WTC11 (cell line): ENCODE measurements around the gene AKAIN1. TPM values are rescaled to one million over a fixed set of nuclear protein-coding genes. Genes with fewer than 3 reads are reported as not detected.

ENCODE experiments used
- ATAC-seq: fragments of 200-7000 bp; cut with Tn5 transposase; 2 replicates; pipeline ENCODE4 v1.10.0; 2021; ENCODE audit warnings: mild to moderate bottlenecking, moderate library complexity
- CTCF ChIA-PET: fragments of 300-600 bp; sonication (Branson Sonifier 250); formaldehyde crosslinking; loops from one replicate; lab custom pipeline; 2021; ENCODE audit warnings: antibody characterized with exemption; lab: Charles Lee
- POLR2A ChIA-PET: fragments of 350-600 bp; sonication (Branson Sonifier 250); formaldehyde crosslinking; loops from one replicate; lab custom pipeline; 2021; ENCODE audit warnings: antibody characterized with exemption; lab: Charles Lee
- DNase-seq: peaks from one replicate; pipeline ENCODE4 v3.0.0; 2021; ENCODE audit warnings: low spot score
- H3K27ac Mint-ChIP-seq: 2 replicates; pipeline ENCODE4 v1.8.0; 2021; ENCODE audit warnings: mixed read lengths
- H3K27me3 Mint-ChIP-seq: 2 replicates; pipeline ENCODE4 v1.8.0; 2021; ENCODE audit warnings: low read depth, mild to moderate bottlenecking, moderate library complexity, mixed read lengths
- H3K36me3 Mint-ChIP-seq: 2 replicates; pipeline ENCODE4 v1.8.0; 2021; ENCODE audit warnings: mixed read lengths
- H3K4me1 Mint-ChIP-seq: 2 replicates; pipeline ENCODE4 v1.8.0; 2022; ENCODE audit warnings: mixed read lengths
- H3K4me3 Mint-ChIP-seq: 2 replicates; pipeline ENCODE4 v1.8.0; 2021; ENCODE audit warnings: mild to moderate bottlenecking, moderate library complexity, mixed read lengths
- H3K9me3 Mint-ChIP-seq: 2 replicates; pipeline ENCODE4 v1.8.0; 2021; ENCODE audit warnings: mixed read lengths
- CREB1 ChIP-seq: sonication (generic); formaldehyde crosslinking; IDR thresholded peaks from 2 replicates; pipeline ENCODE4 v1.8.0; 2023; ENCODE audit warnings: mild to moderate bottlenecking, missing genetic modification reagents
- GABPB1 ChIP-seq: sonication (generic); formaldehyde crosslinking; IDR thresholded peaks from 2 replicates; pipeline ENCODE4 v1.8.1; 2023; ENCODE audit warnings: mild to moderate bottlenecking, missing genetic modification reagents
- GRHL2 ChIP-seq: fragments of 250-450 bp; sonication (Bioruptor Pico); IDR thresholded peaks from 2 replicates; pipeline ENCODE4 v1.8.0; 2022; ENCODE audit warnings: mild to moderate bottlenecking, moderate library complexity; ENCODE audit not compliant: insufficient replicate concordance, severe bottlenecking
- GTF2I ChIP-seq: fragments of 250-450 bp; sonication (Bioruptor Pico); conservative IDR thresholded peaks from 2 replicates; pipeline ENCODE4 v1.4.0; 2021; ENCODE audit warnings: mild to moderate bottlenecking
- HMGXB4 ChIP-seq: sonication (generic); formaldehyde crosslinking; IDR thresholded peaks from 2 replicates; pipeline ENCODE4 v1.8.1; 2023; ENCODE audit warnings: mild to moderate bottlenecking, moderate library complexity, missing genetic modification reagents
- JUN ChIP-seq: sonication (generic); formaldehyde crosslinking; IDR thresholded peaks from 2 replicates; pipeline ENCODE4 v1.8.0; 2023; ENCODE audit warnings: mild to moderate bottlenecking, missing genetic modification reagents
- KAT7 ChIP-seq: sonication (generic); formaldehyde crosslinking; IDR thresholded peaks from 2 replicates; pipeline ENCODE4 v1.8.1; 2023; ENCODE audit warnings: missing genetic modification reagents, mild to moderate bottlenecking, borderline replicate concordance
- MYBL2 ChIP-seq: sonication (generic); formaldehyde crosslinking; IDR thresholded peaks from 2 replicates; pipeline ENCODE4 v1.8.1; 2023; ENCODE audit warnings: mild to moderate bottlenecking, moderate library complexity, missing genetic modification reagents
- NFE2L1 ChIP-seq: sonication (generic); formaldehyde crosslinking; IDR thresholded peaks from 2 replicates; pipeline ENCODE4 v1.8.1; 2023; ENCODE audit warnings: missing genetic modification reagents
- NR2C2 ChIP-seq: sonication (generic); formaldehyde crosslinking; IDR thresholded peaks from 2 replicates; pipeline ENCODE4 v1.8.0; 2022; ENCODE audit warnings: mild to moderate bottlenecking, missing genetic modification reagents
- PREB ChIP-seq: sonication (generic); formaldehyde crosslinking; IDR thresholded peaks from 2 replicates; pipeline ENCODE4 v1.8.1; 2022; ENCODE audit warnings: mild to moderate bottlenecking, missing genetic modification reagents, moderate library complexity, borderline replicate concordance
- RELA ChIP-seq: sonication (generic); formaldehyde crosslinking; IDR thresholded peaks from 2 replicates; pipeline ENCODE4 v1.8.1; 2022; ENCODE audit warnings: missing genetic modification reagents, mild to moderate bottlenecking, borderline replicate concordance
- SOX15 ChIP-seq: fragments of 250-450 bp; sonication (Bioruptor Pico); IDR thresholded peaks from 2 replicates; pipeline ENCODE4 v1.9.0; 2021; ENCODE audit warnings: mild to moderate bottlenecking
- USF2 ChIP-seq: sonication (generic); formaldehyde crosslinking; IDR thresholded peaks from 2 replicates; pipeline ENCODE4 v1.8.1; 2023; ENCODE audit warnings: mild to moderate bottlenecking, missing genetic modification reagents, moderate library complexity
- ZNF512 ChIP-seq: sonication (generic); formaldehyde crosslinking; IDR thresholded peaks from 2 replicates; pipeline ENCODE4 v1.8.1; 2022; ENCODE audit warnings: missing genetic modification reagents, borderline replicate concordance
- ZNF532 ChIP-seq: fragments of 250-450 bp; sonication (Bioruptor Pico); IDR thresholded peaks from 2 replicates; pipeline ENCODE4 v1.9.0; 2021; ENCODE audit warnings: mild to moderate bottlenecking, borderline replicate concordance
- total RNA-seq: library from RNA; stranded (reverse); gene quantifications from 3 replicates; pipeline ENCODE4 v1.2.3, GENCODE V29; 2021
- TF ChIP-seq, protein P1 (sequence below): sonication (generic); formaldehyde crosslinking; IDR thresholded peaks from 2 replicates; pipeline ENCODE4 v1.8.0; 2022; ENCODE audit warnings: missing genetic modification reagents
- TF ChIP-seq, protein P2 (sequence below): fragments of 250-450 bp; sonication (Bioruptor Pico); IDR thresholded peaks from 2 replicates; pipeline ENCODE4 v1.9.0; 2021; ENCODE audit warnings: mild to moderate bottlenecking
- TF ChIP-seq, protein P3 (sequence below): sonication (generic); formaldehyde crosslinking; IDR thresholded peaks from 2 replicates; pipeline ENCODE4 v1.8.1; 2022; ENCODE audit warnings: low read depth, missing genetic modification reagents, borderline replicate concordance

The AKAIN1 gene
- total RNA-seq, 1 experiment from 2014 or later = not detected

- Mint-ChIP-seq H3K4me1 (peaks cover 33% of the 10 kb centered on the region), H3K27me3 (no peaks in the 10 kb centered on the region), H3K36me3 (no peaks in the 10 kb centered on the region), H3K4me3 (no peak overlapping the region), H3K27ac (no peak overlapping the region)
- DNase-seq (no peak), ATAC-seq (no peak)
- TF ChIP-seq ZNF512 (no peak), NR2C2 (CRISPR knock-in tag) (no peak), MYBL2 (no peak), GRHL2 (CRISPR knock-in tag) (no peak), USF2 (no peak), NFE2L1 (CRISPR knock-in tag) (no peak), RELA (no peak), KAT7 (CRISPR knock-in tag) (no peak), JUN (no peak), ZNF532 (CRISPR knock-in tag) (no peak), GABPB1 (CRISPR knock-in tag) (no peak), SOX15 (CRISPR knock-in tag) (no peak), CREB1 (CRISPR knock-in tag) (no peak), GTF2I (no peak), HMGXB4 (CRISPR knock-in tag) (no peak), PREB (no peak)
- TF ChIP-seq, protein P1, sequence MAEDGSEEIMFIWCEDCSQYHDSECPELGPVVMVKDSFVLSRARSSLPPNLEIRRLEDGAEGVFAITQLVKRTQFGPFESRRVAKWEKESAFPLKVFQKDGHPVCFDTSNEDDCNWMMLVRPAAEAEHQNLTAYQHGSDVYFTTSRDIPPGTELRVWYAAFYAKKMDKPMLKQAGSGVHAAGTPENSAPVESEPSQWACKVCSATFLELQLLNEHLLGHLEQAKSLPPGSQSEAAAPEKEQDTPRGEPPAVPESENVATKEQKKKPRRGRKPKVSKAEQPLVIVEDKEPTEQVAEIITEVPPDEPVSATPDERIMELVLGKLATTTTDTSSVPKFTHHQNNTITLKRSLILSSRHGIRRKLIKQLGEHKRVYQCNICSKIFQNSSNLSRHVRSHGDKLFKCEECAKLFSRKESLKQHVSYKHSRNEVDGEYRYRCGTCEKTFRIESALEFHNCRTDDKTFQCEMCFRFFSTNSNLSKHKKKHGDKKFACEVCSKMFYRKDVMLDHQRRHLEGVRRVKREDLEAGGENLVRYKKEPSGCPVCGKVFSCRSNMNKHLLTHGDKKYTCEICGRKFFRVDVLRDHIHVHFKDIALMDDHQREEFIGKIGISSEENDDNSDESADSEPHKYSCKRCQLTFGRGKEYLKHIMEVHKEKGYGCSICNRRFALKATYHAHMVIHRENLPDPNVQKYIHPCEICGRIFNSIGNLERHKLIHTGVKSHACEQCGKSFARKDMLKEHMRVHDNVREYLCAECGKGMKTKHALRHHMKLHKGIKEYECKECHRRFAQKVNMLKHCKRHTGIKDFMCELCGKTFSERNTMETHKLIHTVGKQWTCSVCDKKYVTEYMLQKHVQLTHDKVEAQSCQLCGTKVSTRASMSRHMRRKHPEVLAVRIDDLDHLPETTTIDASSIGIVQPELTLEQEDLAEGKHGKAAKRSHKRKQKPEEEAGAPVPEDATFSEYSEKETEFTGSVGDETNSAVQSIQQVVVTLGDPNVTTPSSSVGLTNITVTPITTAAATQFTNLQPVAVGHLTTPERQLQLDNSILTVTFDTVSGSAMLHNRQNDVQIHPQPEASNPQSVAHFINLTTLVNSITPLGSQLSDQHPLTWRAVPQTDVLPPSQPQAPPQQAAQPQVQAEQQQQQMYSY (CRISPR knock-in tag) = no peak
- TF ChIP-seq, protein P2, sequence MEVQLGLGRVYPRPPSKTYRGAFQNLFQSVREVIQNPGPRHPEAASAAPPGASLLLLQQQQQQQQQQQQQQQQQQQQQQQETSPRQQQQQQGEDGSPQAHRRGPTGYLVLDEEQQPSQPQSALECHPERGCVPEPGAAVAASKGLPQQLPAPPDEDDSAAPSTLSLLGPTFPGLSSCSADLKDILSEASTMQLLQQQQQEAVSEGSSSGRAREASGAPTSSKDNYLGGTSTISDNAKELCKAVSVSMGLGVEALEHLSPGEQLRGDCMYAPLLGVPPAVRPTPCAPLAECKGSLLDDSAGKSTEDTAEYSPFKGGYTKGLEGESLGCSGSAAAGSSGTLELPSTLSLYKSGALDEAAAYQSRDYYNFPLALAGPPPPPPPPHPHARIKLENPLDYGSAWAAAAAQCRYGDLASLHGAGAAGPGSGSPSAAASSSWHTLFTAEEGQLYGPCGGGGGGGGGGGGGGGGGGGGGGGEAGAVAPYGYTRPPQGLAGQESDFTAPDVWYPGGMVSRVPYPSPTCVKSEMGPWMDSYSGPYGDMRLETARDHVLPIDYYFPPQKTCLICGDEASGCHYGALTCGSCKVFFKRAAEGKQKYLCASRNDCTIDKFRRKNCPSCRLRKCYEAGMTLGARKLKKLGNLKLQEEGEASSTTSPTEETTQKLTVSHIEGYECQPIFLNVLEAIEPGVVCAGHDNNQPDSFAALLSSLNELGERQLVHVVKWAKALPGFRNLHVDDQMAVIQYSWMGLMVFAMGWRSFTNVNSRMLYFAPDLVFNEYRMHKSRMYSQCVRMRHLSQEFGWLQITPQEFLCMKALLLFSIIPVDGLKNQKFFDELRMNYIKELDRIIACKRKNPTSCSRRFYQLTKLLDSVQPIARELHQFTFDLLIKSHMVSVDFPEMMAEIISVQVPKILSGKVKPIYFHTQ = no peak
- TF ChIP-seq, protein P3, sequence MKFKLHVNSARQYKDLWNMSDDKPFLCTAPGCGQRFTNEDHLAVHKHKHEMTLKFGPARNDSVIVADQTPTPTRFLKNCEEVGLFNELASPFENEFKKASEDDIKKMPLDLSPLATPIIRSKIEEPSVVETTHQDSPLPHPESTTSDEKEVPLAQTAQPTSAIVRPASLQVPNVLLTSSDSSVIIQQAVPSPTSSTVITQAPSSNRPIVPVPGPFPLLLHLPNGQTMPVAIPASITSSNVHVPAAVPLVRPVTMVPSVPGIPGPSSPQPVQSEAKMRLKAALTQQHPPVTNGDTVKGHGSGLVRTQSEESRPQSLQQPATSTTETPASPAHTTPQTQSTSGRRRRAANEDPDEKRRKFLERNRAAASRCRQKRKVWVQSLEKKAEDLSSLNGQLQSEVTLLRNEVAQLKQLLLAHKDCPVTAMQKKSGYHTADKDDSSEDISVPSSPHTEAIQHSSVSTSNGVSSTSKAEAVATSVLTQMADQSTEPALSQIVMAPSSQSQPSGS = no peak
- TF ChIP-seq, all 79 proteins: peak for 0
- ChIA-PET CTCF (no interaction called here), POLR2A (no interaction called here)
- no peaks in the 10 kb centered on the region for H3K9me3 Mint-ChIP-seq
Observed at GRCh38 chr18:5150894-5151293, 46.2 kb downstream of the AKAIN1 start.
